Epithelial cell of proximal tubule (primary cell): ENCODE data around the gene PFDN5. TPM values are rescaled to one million over a fixed set of nuclear protein-coding genes. Genes with fewer than 3 reads are reported as not detected.

Experiments
- DNase-seq: peaks from one replicate; pipeline ENCODE4 v3.0.0-alpha.2; 2011; ENCODE audit warnings: low read depth
- H3K4me3 ChIP-seq: 2 replicates; pipeline ENCODE4 v1.5.1; 2011; ENCODE audit warnings: low read depth, mild to moderate bottlenecking, low read length
- total RNA-seq: library from RNA; depleted of rRNA; stranded (reverse); fragments of >200 nt; gene quantifications from 2 replicates; pipeline ENCODE4 v1.2.3, GENCODE V29; 2015
- TF ChIP-seq, protein P1 (sequence below): conservative IDR thresholded peaks from 2 replicates; pipeline ENCODE4 v1.5.1; 2012; ENCODE audit warnings: low read depth, mild to moderate bottlenecking, low read length

Gene PFDN5
- 353 and 443 TPM in 2 replicates for total RNA-seq

DNA sequence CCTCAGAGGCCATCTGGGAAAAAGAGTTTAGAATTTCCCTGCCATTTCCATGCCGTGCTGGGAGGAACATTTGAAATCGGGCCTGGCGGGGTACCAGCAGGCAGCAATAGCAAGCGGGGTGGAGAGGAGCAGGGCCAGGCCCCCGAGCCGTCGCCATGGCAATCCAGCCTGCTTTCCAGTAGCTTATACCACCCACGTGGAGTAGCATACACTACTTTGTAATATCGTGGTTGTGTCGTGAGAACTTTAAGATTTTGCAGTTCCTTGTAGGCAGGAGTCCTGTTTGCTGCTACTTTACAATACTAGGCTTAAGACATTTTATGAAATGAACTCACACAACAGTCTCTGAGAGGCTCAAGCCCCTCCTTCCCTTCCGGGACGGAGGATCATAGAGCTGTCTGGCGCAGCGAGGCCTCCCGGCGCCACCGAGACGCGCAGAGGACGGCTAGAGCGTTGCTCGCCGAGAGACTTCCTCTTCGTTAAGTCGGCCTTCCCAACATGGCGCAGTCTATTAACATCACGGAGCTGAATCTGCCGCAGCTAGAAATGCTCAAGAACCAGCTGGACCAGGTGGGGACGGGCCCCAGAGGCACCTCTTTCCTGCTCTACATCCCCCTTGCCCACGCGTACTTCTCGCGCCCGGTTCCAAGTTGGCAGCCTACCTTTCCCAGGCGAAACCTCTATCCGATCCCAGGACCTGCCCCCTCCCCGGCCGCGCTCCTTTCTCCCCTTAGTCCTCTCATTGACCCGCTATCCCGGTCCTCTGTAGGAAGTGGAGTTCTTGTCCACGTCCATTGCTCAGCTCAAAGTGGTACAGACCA is at the start of gene PFDN5:
Gene PFDN5, plus strand, starts transcription at position 473 of the 821 bp plus-strand sequence. Its CDS starts 26 bp downstream, at position 499.
- peak within 1 kb of the TSS; percentile 60 for H3K4me3 ChIP-seq
- TF ChIP-seq, protein P1, sequence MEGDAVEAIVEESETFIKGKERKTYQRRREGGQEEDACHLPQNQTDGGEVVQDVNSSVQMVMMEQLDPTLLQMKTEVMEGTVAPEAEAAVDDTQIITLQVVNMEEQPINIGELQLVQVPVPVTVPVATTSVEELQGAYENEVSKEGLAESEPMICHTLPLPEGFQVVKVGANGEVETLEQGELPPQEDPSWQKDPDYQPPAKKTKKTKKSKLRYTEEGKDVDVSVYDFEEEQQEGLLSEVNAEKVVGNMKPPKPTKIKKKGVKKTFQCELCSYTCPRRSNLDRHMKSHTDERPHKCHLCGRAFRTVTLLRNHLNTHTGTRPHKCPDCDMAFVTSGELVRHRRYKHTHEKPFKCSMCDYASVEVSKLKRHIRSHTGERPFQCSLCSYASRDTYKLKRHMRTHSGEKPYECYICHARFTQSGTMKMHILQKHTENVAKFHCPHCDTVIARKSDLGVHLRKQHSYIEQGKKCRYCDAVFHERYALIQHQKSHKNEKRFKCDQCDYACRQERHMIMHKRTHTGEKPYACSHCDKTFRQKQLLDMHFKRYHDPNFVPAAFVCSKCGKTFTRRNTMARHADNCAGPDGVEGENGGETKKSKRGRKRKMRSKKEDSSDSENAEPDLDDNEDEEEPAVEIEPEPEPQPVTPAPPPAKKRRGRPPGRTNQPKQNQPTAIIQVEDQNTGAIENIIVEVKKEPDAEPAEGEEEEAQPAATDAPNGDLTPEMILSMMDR: no peak
- peak; percentile 39 for DNase-seq

DNA sequence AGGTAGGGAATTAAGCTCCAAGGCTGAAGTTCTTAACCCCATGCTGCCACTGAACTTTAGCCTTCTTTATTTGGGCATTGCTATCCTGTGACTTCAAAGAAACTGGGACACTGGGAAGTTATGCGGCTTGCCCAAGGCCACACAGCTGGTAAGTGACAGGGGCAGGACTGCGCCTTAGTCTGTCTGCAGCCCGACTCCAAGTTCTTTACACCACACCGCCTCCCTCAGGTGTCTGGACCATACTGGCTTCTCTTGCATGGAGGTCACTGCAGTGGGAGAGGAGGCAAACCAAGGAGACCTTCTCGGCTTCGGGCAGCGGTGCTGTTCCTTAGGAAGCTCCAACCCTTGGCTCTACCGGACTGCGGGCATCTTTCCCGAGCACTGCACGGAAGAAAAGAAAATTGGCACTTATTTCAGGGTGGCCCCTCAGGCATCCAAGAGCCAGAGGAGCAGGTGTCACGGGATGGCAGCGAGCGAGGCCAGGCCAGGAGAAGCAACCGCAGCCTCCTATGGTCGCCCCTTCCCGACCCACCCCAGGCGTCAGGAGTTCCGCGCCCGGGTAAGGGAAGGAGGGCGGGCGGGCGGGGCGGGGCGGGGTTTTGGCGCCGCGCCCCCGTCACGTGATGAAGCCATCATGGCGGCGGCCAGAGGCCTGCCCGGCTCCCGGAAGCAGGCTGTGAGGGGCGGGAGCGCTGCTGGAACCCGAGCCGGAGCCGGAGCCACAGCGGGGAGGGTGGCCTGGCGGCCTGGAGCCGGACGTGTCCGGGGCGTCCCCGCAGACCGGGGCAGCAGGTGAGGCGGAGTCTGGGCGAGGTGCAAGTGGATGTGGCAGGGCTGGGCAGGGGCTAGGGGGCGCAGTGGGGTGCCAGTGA is 43.6 kb upstream of the PFDN5 start:
- TF ChIP-seq, protein P1: peak; percentile 58
- DNase-seq: peak; percentile 22
- H3K4me3 ChIP-seq: peak overlapping the region; percentile 88

DNA sequence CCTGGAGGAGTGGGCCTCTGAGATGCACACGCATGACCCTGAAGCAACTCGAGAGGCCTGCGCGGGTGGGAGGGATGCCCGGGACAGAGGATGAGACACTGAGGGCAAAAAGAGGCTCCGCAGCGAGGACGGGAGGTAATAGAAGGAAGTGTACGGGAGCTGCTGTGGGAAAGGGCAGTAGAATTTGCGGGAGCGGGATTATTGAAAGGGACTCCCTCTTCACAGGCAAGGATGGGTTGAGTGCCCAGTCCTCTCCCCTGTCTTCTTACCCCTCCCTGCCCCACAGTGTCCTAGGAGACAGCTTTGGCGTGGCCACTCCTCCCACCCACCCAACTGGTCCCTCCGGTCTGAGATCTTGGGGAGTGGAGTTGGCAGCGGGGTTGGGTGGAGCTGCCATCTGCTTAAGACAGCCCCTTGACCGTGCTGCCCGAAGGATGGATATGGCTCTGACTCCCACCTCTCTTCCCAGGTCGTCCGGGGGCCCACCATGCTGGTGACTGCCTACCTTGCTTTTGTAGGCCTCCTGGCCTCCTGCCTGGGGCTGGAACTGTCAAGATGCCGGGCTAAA is 42.9 kb upstream of the PFDN5 start:
- H3K4me3 ChIP-seq: peak overlapping the region; percentile 88
- TF ChIP-seq, protein P1: peak; percentile 45
- no peak for DNase-seq

DNA sequence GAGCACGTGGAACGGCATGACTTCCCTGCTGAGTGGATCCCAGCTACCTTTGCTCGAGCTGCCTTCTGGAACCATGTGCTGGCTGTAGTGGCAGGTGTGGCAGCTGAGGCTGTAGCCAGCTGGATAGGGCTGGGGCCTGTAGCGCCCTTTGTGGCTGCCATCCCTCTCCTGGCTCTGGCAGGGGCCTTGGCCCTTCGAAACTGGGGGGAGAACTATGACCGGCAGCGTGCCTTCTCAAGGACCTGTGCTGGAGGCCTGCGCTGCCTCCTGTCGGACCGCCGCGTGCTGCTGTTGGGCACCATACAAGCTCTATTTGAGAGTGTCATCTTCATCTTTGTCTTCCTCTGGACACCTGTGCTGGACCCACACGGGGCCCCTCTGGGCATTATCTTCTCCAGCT is 42.0 kb upstream of the PFDN5 start:
- peak overlapping the region; percentile 88 for H3K4me3 ChIP-seq
- TF ChIP-seq, protein P1: no peak
- no peak for DNase-seq

DNA sequence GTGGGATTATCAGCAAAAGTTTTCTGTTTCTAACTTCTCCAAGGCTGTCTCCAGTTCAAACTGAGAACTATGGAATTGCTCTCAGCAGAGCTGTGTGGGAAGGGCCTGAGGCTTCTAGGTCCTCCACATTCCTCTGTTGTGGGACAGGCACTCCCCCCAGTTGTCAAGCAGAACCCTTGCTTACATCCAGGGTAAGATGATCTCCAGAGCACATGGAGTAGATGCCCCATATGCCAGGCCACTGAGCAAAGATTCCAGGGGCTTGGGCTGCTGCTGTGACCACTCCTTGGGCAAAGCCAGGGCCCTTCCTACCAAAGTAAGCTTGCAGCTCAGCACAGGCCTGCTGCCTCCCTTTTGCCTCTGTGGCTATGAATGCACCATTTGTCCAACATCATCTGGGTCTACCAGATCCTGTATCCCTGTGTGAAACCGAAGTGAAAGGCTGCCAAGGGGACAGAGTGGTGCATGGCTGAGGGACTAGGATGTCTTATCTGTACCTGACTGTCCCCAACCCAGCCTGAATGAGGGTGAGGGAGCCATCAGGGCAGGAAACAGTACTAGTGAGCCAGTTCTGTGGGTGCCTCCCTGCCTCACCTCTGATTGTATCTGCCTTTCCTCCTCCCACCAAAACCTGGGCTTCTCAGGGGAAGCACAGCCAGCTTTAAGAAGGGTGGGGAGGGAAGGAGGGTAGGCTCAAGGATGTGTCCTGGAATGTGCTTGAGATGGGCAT is 40.4 kb upstream of the PFDN5 start:
- TF ChIP-seq, protein P1: no peak
- no peak overlapping the region for H3K4me3 ChIP-seq

DNA sequence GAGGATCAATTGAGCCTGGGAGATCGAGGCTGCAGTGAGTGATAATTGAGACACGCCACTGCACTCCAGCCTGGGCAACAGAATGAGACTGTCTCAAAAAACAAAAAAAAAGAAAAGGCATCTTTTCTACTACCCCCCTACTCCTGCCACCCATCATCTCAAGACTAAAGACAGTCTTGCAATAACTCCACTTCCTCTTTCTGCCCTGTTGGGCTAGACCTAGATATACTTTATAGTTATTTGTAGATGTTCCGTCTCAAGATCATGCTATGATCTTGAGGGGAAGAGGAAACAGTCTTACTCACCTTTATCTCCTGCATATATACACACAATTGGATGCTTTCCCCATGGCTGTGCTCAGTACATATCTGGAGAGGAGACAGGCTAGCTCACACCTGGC is 39.3 kb upstream of the PFDN5 start:
- TF ChIP-seq, protein P1: no peak
- no peak for DNase-seq
- no peak overlapping the region for H3K4me3 ChIP-seq

More for the DNA sequence above, 40.4 kb upstream of the PFDN5 start:
- no peak for DNase-seq
